GM13976 (cell line): ENCODE data around the gene ATOH8.

ENCODE experiments used
- DNase-seq: peaks from one replicate; pipeline ENCODE4 v3.0.0; 2012; ENCODE audit warnings: low spot score
- CTCF ChIP-seq: IDR thresholded peaks from 2 replicates; pipeline ENCODE4 v1.5.1; 2012; ENCODE audit warnings: borderline replicate concordance, mild to moderate bottlenecking; ENCODE audit not compliant: insufficient read depth; ENCODE audit errors: extremely low read depth, missing control alignments, control extremely low read depth
- in situ Hi-C: fragments of 300-500 bp; cut with MboI; formaldehyde crosslinking; loops from one replicate; pipeline ENCODE4 v1.12.0; 2022; ENCODE audit warnings: low sequenced_read_pairs, mixed read lengths, inconsistent platforms; ENCODE audit not compliant: unreplicated experiment

ATOH8 gene

DNA sequence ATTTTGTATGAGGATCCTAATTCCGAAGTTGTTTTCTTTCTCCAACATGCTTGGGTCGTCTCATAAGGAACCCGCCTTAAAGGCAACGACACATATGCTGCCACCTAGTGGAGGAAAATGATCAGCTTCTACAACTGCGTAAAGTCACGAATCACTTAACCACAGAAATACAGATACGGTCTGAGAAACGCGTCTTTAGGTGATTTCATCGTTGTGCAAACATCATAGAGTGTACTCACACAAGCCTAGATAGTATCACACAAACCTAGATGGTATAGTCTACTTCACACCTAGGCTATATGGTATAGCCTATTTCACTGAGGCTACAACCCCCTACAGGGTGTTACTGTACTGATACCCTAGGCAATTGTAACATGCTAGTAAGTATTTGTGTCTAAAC, 46.5 kb upstream of the ATOH8 start:
- in situ Hi-C loops = no loop called here

GRCh38 chr2:85708641-85709040, 45.1 kb upstream of the ATOH8 start:
- no peak for DNase-seq
- in situ Hi-C loops = no loop called here
- TF ChIP-seq CTCF = no peak

More for the DNA sequence above, 46.5 kb upstream of the ATOH8 start:
- DNase-seq = peak; percentile 80
- TF ChIP-seq CTCF = peak; percentile 78

GRCh38 chr2:85709401-85709811, 44.4 kb upstream of the ATOH8 start:
- no peak for TF ChIP-seq CTCF
- in situ Hi-C loops = no loop called here
- no peak for DNase-seq

- in situ Hi-C loops = no loop called here
- TF ChIP-seq CTCF = no peak
- no peak for DNase-seq
These were observed 42.9 kb upstream of the ATOH8 start for GRCh38 chr2:85710687-85711577.

GRCh38 chr2:85711578-85712060, 42.2 kb upstream of the ATOH8 start:
- TF ChIP-seq CTCF = no peak
- in situ Hi-C loops = no loop called here
- DNase-seq = no peak

- TF ChIP-seq CTCF = no peak
- in situ Hi-C loops = no loop called here
- DNase-seq = no peak
These were observed 41.5 kb upstream of the ATOH8 start for GRCh38 chr2:85712336-85712735.
